CD4-positive, alpha-beta T cell (primary cell): ENCODE results near the gene CNNM1. TPM values are rescaled to one million over a fixed set of nuclear protein-coding genes. Genes with fewer than 3 reads are reported as not detected.

ENCODE experiments used
- ATAC-seq: fragments of 200-7000 bp; cut with Tn5 transposase; one replicate; pipeline ENCODE4 v1.10.0; 2022; ENCODE audit warnings: mild to moderate bottlenecking; ENCODE audit not compliant: poor library complexity
- CTCF ChIA-PET: fragments of 350-600 bp; sonication (Branson Sonifier 250); formaldehyde crosslinking; loops from one replicate; lab custom pipeline; 2021; ENCODE audit warnings: antibody characterized with exemption, inconsistent platforms; lab: Charles Lee
- POLR2A ChIA-PET: fragments of 350-600 bp; sonication (Branson Sonifier 250); formaldehyde crosslinking; loops from one replicate; lab custom pipeline; 2021; ENCODE audit warnings: antibody characterized with exemption, inconsistent platforms; lab: Charles Lee
- DNase-seq, 14 experiments: peaks; one replicate each; pipeline ENCODE4 v3.0.0-alpha.2; 2013 to 2020; ENCODE audit warnings: mixed read lengths in 2 of 14
- H3K27ac ChIP-seq, 2 donors: one replicate each; pipeline versions ENCODE4 v1.5.1 to v1.7.0; 2013; ENCODE audit warnings: low read length in 2 of 2, low read depth in 1 of 2, mild to moderate bottlenecking in 1 of 2
- H3K27me3 ChIP-seq, 2 experiments: 1 replicate in 1 of 2; 2 replicates in 1 of 2; pipeline versions ENCODE4 v1.6.1 to v1.7.0; 2013; ENCODE audit warnings: low read length in 2 of 2, control low read depth in 1 of 2, mild to moderate bottlenecking in 1 of 2, moderate library complexity in 1 of 2; ENCODE audit not compliant: insufficient read depth in 2 of 2, control insufficient read depth in 1 of 2
- H3K36me3 ChIP-seq: one replicate; pipeline ENCODE4 v1.6.1; 2013; ENCODE audit warnings: low read length, control low read depth; ENCODE audit not compliant: insufficient read depth
- H3K4me1 ChIP-seq: one replicate; pipeline ENCODE4 v1.6.1; 2013; ENCODE audit warnings: low read length, control low read depth; ENCODE audit not compliant: insufficient read depth
- H3K4me3 ChIP-seq: one replicate; pipeline ENCODE4 v1.5.1; 2013; ENCODE audit warnings: mild to moderate bottlenecking, low read length, moderate library complexity
- H3K9me3 ChIP-seq, 2 experiments: 1 replicate in 1 of 2; 2 replicates in 1 of 2; pipeline versions ENCODE4 v1.6.1 to v1.7.0; 2013; ENCODE audit warnings: low read length in 2 of 2, mild to moderate bottlenecking in 2 of 2, control low read depth in 1 of 2, moderate library complexity in 1 of 2; ENCODE audit not compliant: control insufficient read depth in 1 of 2, insufficient read depth in 1 of 2
- H3K27ac Mint-ChIP-seq: one replicate; pipeline ENCODE4 v1.8.0; 2020; ENCODE audit warnings: mixed read lengths
- H3K27me3 Mint-ChIP-seq: one replicate; pipeline ENCODE4 v1.8.0; 2021; ENCODE audit warnings: mixed read lengths
- H3K36me3 Mint-ChIP-seq: one replicate; pipeline ENCODE4 v1.8.0; 2021; ENCODE audit warnings: low read depth, mixed read lengths
- H3K4me1 Mint-ChIP-seq: one replicate; pipeline ENCODE4 v1.8.0; 2021; ENCODE audit warnings: low read depth, mixed read lengths
- H3K4me3 Mint-ChIP-seq: one replicate; pipeline ENCODE4 v1.8.0; 2020; ENCODE audit warnings: mild to moderate bottlenecking, mixed read lengths
- H3K9me3 Mint-ChIP-seq: one replicate; pipeline ENCODE4 v1.8.0; 2020; ENCODE audit warnings: mixed read lengths
- intact Hi-C, 2 experiments: fragments of 100-400 bp; cut with DNase I in 1 of 2; cut with micrococcal nuclease in 1 of 2; formaldehyde crosslinking; loops; one replicate each; pipeline versions ENCODE4 v1.15.1 to v1.9.0; 2023 to 2025; cut with DNase I, micrococcal nuclease
- total RNA-seq, 174 experiments: library from RNA in 2 of 174; stranded (reverse) in 2 of 174; gene quantifications; one replicate each; pipeline ENCODE4 v1.2.3 and lab custom pipeline; 2021 to 2026
- TF ChIP-seq, protein P1 (sequence below): fragments of 200-600 bp; IDR thresholded peaks from one replicate; pipeline ENCODE4 v1.8.0; 2022; ENCODE audit warnings: antibody characterized with exemption, mild to moderate bottlenecking

The CNNM1 gene
- total RNA-seq, 2 experiments from 2014 or later, result 0.16 to 0.17 TPM

DNA sequence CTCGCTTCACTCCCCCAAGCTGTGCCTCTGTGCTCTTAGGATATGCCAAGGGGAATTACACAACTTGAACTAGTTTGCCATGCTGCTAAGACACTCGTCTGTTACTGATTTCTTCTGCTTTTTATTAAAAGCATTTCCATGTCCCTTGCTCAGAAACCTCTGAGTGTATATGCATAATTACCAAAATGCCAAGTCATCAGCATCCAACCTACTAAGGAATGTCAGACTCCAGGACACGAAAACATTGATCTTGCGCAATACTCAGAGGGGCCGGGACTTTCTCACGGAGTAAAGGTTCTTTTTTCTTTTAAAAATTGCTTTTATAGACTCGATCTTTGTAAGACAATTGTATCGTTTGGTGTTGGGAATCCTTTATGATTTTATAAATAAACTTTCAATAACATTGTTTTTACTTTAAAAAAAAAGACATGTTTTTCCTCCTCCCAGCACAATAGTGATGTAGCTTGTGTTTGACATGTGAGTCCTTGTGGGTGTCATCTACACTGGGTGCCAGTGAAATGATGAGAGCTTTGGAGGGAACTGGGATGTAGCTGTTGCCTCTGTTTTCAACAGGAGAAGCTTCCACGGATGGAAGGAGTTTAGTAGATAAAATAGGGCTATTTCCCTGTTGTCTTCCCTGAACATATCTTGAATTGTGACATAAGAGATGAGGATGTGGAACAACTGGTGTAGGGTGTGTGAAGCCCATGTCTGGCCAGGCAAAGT is 43.6 kb downstream of the CNNM1 start:
- H3K4me3 ChIP-seq, result no peak overlapping the region
- ATAC-seq (no peak), DNase-seq (no peak)
- H3K4me3 Mint-ChIP-seq, result no peak overlapping the region
- intact Hi-C loops, result no loop called here
- TF ChIP-seq, protein P1, sequence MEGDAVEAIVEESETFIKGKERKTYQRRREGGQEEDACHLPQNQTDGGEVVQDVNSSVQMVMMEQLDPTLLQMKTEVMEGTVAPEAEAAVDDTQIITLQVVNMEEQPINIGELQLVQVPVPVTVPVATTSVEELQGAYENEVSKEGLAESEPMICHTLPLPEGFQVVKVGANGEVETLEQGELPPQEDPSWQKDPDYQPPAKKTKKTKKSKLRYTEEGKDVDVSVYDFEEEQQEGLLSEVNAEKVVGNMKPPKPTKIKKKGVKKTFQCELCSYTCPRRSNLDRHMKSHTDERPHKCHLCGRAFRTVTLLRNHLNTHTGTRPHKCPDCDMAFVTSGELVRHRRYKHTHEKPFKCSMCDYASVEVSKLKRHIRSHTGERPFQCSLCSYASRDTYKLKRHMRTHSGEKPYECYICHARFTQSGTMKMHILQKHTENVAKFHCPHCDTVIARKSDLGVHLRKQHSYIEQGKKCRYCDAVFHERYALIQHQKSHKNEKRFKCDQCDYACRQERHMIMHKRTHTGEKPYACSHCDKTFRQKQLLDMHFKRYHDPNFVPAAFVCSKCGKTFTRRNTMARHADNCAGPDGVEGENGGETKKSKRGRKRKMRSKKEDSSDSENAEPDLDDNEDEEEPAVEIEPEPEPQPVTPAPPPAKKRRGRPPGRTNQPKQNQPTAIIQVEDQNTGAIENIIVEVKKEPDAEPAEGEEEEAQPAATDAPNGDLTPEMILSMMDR, result no peak
- H3K4me1 ChIP-seq, result no peaks in the 10 kb centered on the region
- H3K4me1 Mint-ChIP-seq, result peaks cover 6% of the 10 kb centered on the region
- H3K9me3 Mint-ChIP-seq, result no peaks in the 10 kb centered on the region
- no peak overlapping the region for H3K27ac ChIP-seq
- peaks cover 24% of the 10 kb centered on the region for H3K27me3 Mint-ChIP-seq
- no peaks in the 10 kb centered on the region for H3K36me3 ChIP-seq
- ChIA-PET CTCF (no interaction called here), POLR2A (no interaction called here)
- H3K36me3 Mint-ChIP-seq, result no peaks in the 10 kb centered on the region
- H3K27me3 ChIP-seq, result peaks cover 7 to 11% of the 10 kb centered on the region in 2 experiments
- no peaks in the 10 kb centered on the region for H3K9me3 ChIP-seq
- no peak overlapping the region for H3K27ac Mint-ChIP-seq

DNA sequence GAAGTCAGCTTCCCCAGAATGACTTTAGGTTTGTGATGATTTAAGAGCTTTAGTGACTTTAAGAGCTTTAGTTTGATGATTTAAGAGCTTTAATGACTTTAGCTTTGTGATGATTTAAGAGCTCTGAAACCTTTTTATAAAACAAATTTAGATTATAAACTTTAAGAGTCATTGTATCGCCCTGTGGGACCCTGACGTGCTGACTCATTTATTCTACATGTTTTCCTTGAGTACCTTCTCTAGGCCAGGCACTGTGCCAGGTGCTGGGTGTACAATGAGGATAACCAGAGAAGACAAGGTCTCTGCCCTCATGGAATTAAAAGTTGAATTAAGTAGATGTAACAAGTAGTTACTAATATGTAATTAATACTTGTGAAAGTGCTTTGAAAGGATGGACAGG is 45.4 kb downstream of the CNNM1 start:
- peaks cover 6% of the 10 kb centered on the region for H3K4me1 Mint-ChIP-seq
- intact Hi-C loops, result no loop called here
- Histone ChIP-seq H3K36me3 (no peaks in the 10 kb centered on the region), H3K27ac (no peak overlapping the region), H3K4me3 (no peak overlapping the region), H3K9me3 (no peaks in the 10 kb centered on the region), H3K4me1 (no peaks in the 10 kb centered on the region), H3K27me3 (peaks cover 4 to 7% of the 10 kb centered on the region in 2 experiments)
- no peak overlapping the region for H3K4me3 Mint-ChIP-seq
- ATAC-seq (no peak), DNase-seq (no peak)
- H3K27me3 Mint-ChIP-seq, result peaks cover 26% of the 10 kb centered on the region
- no peaks in the 10 kb centered on the region for H3K36me3 Mint-ChIP-seq
- no peaks in the 10 kb centered on the region for H3K9me3 Mint-ChIP-seq
- ChIA-PET POLR2A (no interaction called here), CTCF (no interaction called here)
- H3K27ac Mint-ChIP-seq, result no peak overlapping the region
- TF ChIP-seq, protein P1, result no peak

DNA sequence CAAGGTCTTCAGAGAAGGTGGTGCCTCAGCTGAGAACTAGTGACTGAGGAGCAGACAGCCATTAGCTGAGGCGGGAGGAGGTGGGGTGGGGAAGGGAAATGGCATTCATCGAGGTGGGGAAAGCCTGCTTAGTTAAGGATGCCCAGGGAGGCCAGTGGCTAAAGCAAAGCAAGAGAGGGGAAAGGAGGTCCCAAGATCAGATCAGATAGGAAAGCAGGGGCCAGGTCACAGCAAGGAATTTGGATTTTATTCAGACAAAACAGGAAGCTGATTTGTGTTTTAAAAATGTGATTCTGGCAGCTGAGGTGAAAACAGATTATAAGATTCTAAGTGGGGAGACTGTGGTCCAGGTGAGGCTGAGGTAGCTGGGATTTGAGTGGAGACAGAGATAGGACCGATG is 45.8 kb downstream of the CNNM1 start:
- peaks cover 4 to 7% of the 10 kb centered on the region in 2 experiments for H3K27me3 ChIP-seq
- H3K27ac Mint-ChIP-seq, result no peak overlapping the region
- H3K4me3 Mint-ChIP-seq, result no peak overlapping the region
- intact Hi-C loops, result no loop called here
- no peak overlapping the region for H3K27ac ChIP-seq
- no peak for DNase-seq
- no peaks in the 10 kb centered on the region for H3K36me3 ChIP-seq
- peaks cover 23% of the 10 kb centered on the region for H3K27me3 Mint-ChIP-seq
- ChIA-PET CTCF (no interaction called here), POLR2A (no interaction called here)
- H3K4me1 ChIP-seq, result no peaks in the 10 kb centered on the region
- TF ChIP-seq, protein P1, result no peak
- no peak for ATAC-seq
- peaks cover 6% of the 10 kb centered on the region for H3K4me1 Mint-ChIP-seq
- H3K4me3 ChIP-seq, result no peak overlapping the region
- H3K9me3 Mint-ChIP-seq, result no peaks in the 10 kb centered on the region
- no peaks in the 10 kb centered on the region for H3K9me3 ChIP-seq
- no peaks in the 10 kb centered on the region for H3K36me3 Mint-ChIP-seq
